Ishikawa (cell line): ENCODE results near the gene CSF3R.

Experiments used
- CEBPB ChIP-seq: IDR thresholded peaks from 2 replicates; pipeline ENCODE4 v1.6.1; 2012
- CREB1 ChIP-seq: IDR thresholded peaks from 2 replicates; pipeline ENCODE4 v1.6.1; 2012; ENCODE audit warnings: low read depth
- EGR1 ChIP-seq: IDR thresholded peaks from 2 replicates; pipeline ENCODE4 v1.6.1; 2012
- EP300 ChIP-seq: IDR thresholded peaks from 2 replicates; pipeline ENCODE4 v1.6.1; 2012; ENCODE audit warnings: borderline replicate concordance
- FOXM1 ChIP-seq: IDR thresholded peaks from 2 replicates; pipeline ENCODE4 v1.6.1; 2012; ENCODE audit warnings: low read depth, borderline replicate concordance
- MAX ChIP-seq: IDR thresholded peaks from 2 replicates; pipeline ENCODE4 v1.6.1; 2012
- NFIC ChIP-seq: IDR thresholded peaks from 2 replicates; pipeline ENCODE4 v1.6.1; 2012
- RAD21 ChIP-seq: IDR thresholded peaks from 2 replicates; pipeline ENCODE4 v1.6.1; 2012; ENCODE audit warnings: low read depth
- REST ChIP-seq: IDR thresholded peaks from 2 replicates; pipeline ENCODE4 v1.6.1; 2012; ENCODE audit warnings: low read depth, mild to moderate bottlenecking
- TAF1 ChIP-seq: IDR thresholded peaks from 2 replicates; pipeline ENCODE4 v1.6.1; 2012; ENCODE audit warnings: low read depth, mild to moderate bottlenecking
- TCF12 ChIP-seq: IDR thresholded peaks from 2 replicates; pipeline ENCODE4 v1.6.1; 2012; ENCODE audit warnings: low read depth
- TEAD4 ChIP-seq: IDR thresholded peaks from 2 replicates; pipeline ENCODE4 v1.6.1; 2012
- USF1 ChIP-seq: IDR thresholded peaks from 2 replicates; pipeline ENCODE4 v1.6.1; 2012
- YY1 ChIP-seq: IDR thresholded peaks from 2 replicates; pipeline ENCODE4 v1.6.1; 2012; ENCODE audit warnings: low read depth
- ZBTB7A ChIP-seq: IDR thresholded peaks from 2 replicates; pipeline ENCODE4 v1.6.1; 2012; ENCODE audit warnings: low read depth

CSF3R gene

GRCh38 chr1:36510418-36510817, 27.7 kb upstream of the CSF3R start:
- TF ChIP-seq TEAD4 (no peak), TCF12 (no peak), ZBTB7A (no peak), EP300 (no peak), CREB1 (no peak), NFIC (no peak), EGR1 (no peak), MAX (no peak), REST (no peak), TAF1 (no peak), FOXM1 (no peak)

- TF ChIP-seq FOXM1, result no peak
- TF ChIP-seq MAX, result no peak
- no peak for TF ChIP-seq TAF1
- no peak for TF ChIP-seq CEBPB
- TF ChIP-seq EP300, result no peak
- TF ChIP-seq TCF12, result no peak
- TF ChIP-seq REST, result no peak
- no peak for TF ChIP-seq CREB1
- TF ChIP-seq NFIC, result no peak
- TF ChIP-seq USF1, result no peak
- TF ChIP-seq EGR1, result no peak
- no peak for TF ChIP-seq RAD21
- TF ChIP-seq YY1, result no peak
- TF ChIP-seq ZBTB7A, result no peak
- no peak for TF ChIP-seq TEAD4
Measured at GRCh38 chr1:36508257-36508656, 25.5 kb upstream of the CSF3R start.

GRCh38 chr1:36506276-36506920, 23.7 kb upstream of the CSF3R start:
- TF ChIP-seq REST (no peak), EGR1 (no peak), TCF12 (no peak), CEBPB (no peak), MAX (no peak), USF1 (no peak), TAF1 (no peak), TEAD4 (no peak), RAD21 (no peak), ZBTB7A (no peak), YY1 (no peak), EP300 (no peak), NFIC (no peak)

- no peak for TF ChIP-seq NFIC
- TF ChIP-seq REST, result no peak
- TF ChIP-seq TAF1, result no peak
- no peak for TF ChIP-seq CEBPB
- no peak for TF ChIP-seq RAD21
- no peak for TF ChIP-seq ZBTB7A
- TF ChIP-seq USF1, result no peak
- no peak for TF ChIP-seq EGR1
- no peak for TF ChIP-seq TEAD4
- TF ChIP-seq YY1, result no peak
- no peak for TF ChIP-seq MAX
Measured at GRCh38 chr1:36503733-36504132, 21.0 kb upstream of the CSF3R start.
